CD4-positive, alpha-beta T cell (primary cell): ENCODE data around the gene MGAT5. TPM values are rescaled to one million over a fixed set of nuclear protein-coding genes. Genes with fewer than 3 reads are reported as not detected.

Experiments
- ATAC-seq: fragments of 200-7000 bp; cut with Tn5 transposase; one replicate; pipeline ENCODE4 v1.10.0; 2022; ENCODE audit warnings: mild to moderate bottlenecking; ENCODE audit not compliant: poor library complexity
- CTCF ChIA-PET: fragments of 350-600 bp; sonication (Branson Sonifier 250); formaldehyde crosslinking; loops from one replicate; lab custom pipeline; 2021; ENCODE audit warnings: antibody characterized with exemption, inconsistent platforms; lab: Charles Lee
- POLR2A ChIA-PET: fragments of 350-600 bp; sonication (Branson Sonifier 250); formaldehyde crosslinking; loops from one replicate; lab custom pipeline; 2021; ENCODE audit warnings: antibody characterized with exemption, inconsistent platforms; lab: Charles Lee
- DNase-seq, 14 experiments: peaks; one replicate each; pipeline ENCODE4 v3.0.0-alpha.2; 2013 to 2020; ENCODE audit warnings: mixed read lengths in 2 of 14
- H3K27ac ChIP-seq, 2 donors: one replicate each; pipeline versions ENCODE4 v1.5.1 to v1.7.0; 2013; ENCODE audit warnings: low read length in 2 of 2, low read depth in 1 of 2, mild to moderate bottlenecking in 1 of 2
- H3K27me3 ChIP-seq, 2 experiments: 1 replicate in 1 of 2; 2 replicates in 1 of 2; pipeline versions ENCODE4 v1.6.1 to v1.7.0; 2013; ENCODE audit warnings: low read length in 2 of 2, control low read depth in 1 of 2, mild to moderate bottlenecking in 1 of 2, moderate library complexity in 1 of 2; ENCODE audit not compliant: insufficient read depth in 2 of 2, control insufficient read depth in 1 of 2
- H3K36me3 ChIP-seq: one replicate; pipeline ENCODE4 v1.6.1; 2013; ENCODE audit warnings: low read length, control low read depth; ENCODE audit not compliant: insufficient read depth
- H3K4me1 ChIP-seq: one replicate; pipeline ENCODE4 v1.6.1; 2013; ENCODE audit warnings: low read length, control low read depth; ENCODE audit not compliant: insufficient read depth
- H3K4me3 ChIP-seq: one replicate; pipeline ENCODE4 v1.5.1; 2013; ENCODE audit warnings: mild to moderate bottlenecking, low read length, moderate library complexity
- H3K9me3 ChIP-seq, 2 experiments: 1 replicate in 1 of 2; 2 replicates in 1 of 2; pipeline versions ENCODE4 v1.6.1 to v1.7.0; 2013; ENCODE audit warnings: low read length in 2 of 2, mild to moderate bottlenecking in 2 of 2, control low read depth in 1 of 2, moderate library complexity in 1 of 2; ENCODE audit not compliant: control insufficient read depth in 1 of 2, insufficient read depth in 1 of 2
- H3K27ac Mint-ChIP-seq: one replicate; pipeline ENCODE4 v1.8.0; 2020; ENCODE audit warnings: mixed read lengths
- H3K27me3 Mint-ChIP-seq: one replicate; pipeline ENCODE4 v1.8.0; 2021; ENCODE audit warnings: mixed read lengths
- H3K36me3 Mint-ChIP-seq: one replicate; pipeline ENCODE4 v1.8.0; 2021; ENCODE audit warnings: low read depth, mixed read lengths
- H3K4me1 Mint-ChIP-seq: one replicate; pipeline ENCODE4 v1.8.0; 2021; ENCODE audit warnings: low read depth, mixed read lengths
- H3K4me3 Mint-ChIP-seq: one replicate; pipeline ENCODE4 v1.8.0; 2020; ENCODE audit warnings: mild to moderate bottlenecking, mixed read lengths
- H3K9me3 Mint-ChIP-seq: one replicate; pipeline ENCODE4 v1.8.0; 2020; ENCODE audit warnings: mixed read lengths
- intact Hi-C, 2 experiments: fragments of 100-400 bp; cut with DNase I in 1 of 2; cut with micrococcal nuclease in 1 of 2; formaldehyde crosslinking; loops; one replicate each; pipeline versions ENCODE4 v1.15.1 to v1.9.0; 2023 to 2025; cut with DNase I, micrococcal nuclease
- total RNA-seq, 174 experiments: library from RNA in 2 of 174; stranded (reverse) in 2 of 174; gene quantifications; one replicate each; pipeline ENCODE4 v1.2.3 and lab custom pipeline; 2021 to 2026
- TF ChIP-seq, protein P1 (sequence below): fragments of 200-600 bp; IDR thresholded peaks from one replicate; pipeline ENCODE4 v1.8.0; 2022; ENCODE audit warnings: antibody characterized with exemption, mild to moderate bottlenecking

MGAT5 gene
- total RNA-seq, 2 experiments from 2014 or later, result 77.5 to 77.8 TPM

DNA sequence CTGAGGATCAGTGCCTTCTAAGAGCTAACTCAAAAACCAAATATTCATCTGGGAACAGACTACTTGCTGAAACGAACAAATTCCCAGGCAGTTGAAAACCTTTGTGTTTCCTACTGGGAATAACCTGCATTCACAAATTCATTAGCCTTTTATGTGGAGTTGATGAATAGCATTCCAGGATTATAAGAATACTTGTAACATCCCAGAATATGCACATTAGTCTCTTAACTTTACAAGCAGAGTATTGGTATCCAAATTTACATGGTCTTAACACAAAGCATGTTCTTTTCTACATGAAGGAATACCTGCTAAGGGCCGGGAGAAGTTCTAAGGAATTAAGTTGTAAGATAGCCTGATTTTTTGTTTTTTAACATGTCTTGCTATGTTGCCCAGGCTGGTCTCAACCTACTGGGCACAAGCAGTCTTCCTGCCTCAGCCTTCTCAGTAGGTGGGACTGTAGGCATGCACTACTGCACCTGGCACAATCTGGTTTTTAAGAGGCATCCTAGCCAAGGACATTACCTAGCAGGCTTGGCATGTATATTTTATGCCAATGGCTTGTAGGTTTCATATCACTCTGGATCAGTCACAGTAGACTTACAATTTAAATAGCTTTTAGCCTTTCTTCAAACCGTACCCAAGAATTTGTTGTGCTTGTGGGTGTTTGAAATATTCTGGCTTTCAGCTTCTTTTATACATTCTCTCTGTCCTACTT lies 50.7 kb downstream of the MGAT5 start:
- intact Hi-C loops, result no loop called here
- H3K27ac Mint-ChIP-seq, result peak overlapping the region; percentile 78
- ChIA-PET CTCF (interaction anchor here (0.7 kb wide), 1 partner anchor 59 kb away, joined by 3 read pairs; no protein-coding TSS in a partner anchor), POLR2A (interaction anchor here (0.9 to 1.3 kb wide), 2 partner anchors 9 to 11 kb away, joined by 3 to 4 read pairs; no protein-coding TSS in a partner anchor)
- no peaks in the 10 kb centered on the region for H3K27me3 ChIP-seq
- no peaks in the 10 kb centered on the region for H3K27me3 Mint-ChIP-seq
- no peak overlapping the region for H3K4me3 Mint-ChIP-seq
- TF ChIP-seq, protein P1, sequence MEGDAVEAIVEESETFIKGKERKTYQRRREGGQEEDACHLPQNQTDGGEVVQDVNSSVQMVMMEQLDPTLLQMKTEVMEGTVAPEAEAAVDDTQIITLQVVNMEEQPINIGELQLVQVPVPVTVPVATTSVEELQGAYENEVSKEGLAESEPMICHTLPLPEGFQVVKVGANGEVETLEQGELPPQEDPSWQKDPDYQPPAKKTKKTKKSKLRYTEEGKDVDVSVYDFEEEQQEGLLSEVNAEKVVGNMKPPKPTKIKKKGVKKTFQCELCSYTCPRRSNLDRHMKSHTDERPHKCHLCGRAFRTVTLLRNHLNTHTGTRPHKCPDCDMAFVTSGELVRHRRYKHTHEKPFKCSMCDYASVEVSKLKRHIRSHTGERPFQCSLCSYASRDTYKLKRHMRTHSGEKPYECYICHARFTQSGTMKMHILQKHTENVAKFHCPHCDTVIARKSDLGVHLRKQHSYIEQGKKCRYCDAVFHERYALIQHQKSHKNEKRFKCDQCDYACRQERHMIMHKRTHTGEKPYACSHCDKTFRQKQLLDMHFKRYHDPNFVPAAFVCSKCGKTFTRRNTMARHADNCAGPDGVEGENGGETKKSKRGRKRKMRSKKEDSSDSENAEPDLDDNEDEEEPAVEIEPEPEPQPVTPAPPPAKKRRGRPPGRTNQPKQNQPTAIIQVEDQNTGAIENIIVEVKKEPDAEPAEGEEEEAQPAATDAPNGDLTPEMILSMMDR, result no peak
- no peak overlapping the region for H3K4me3 ChIP-seq
- DNase-seq (no peak), ATAC-seq (peak; percentile 41)
- peak overlapping the region in 1 of 2 donors; percentile 42 for H3K27ac ChIP-seq
- H3K4me1 Mint-ChIP-seq, result peaks cover 94% of the 10 kb centered on the region
- H3K36me3 ChIP-seq, result peaks cover 2% of the 10 kb centered on the region
- peaks cover 18% of the 10 kb centered on the region for H3K36me3 Mint-ChIP-seq
- peaks cover 11% of the 10 kb centered on the region for H3K4me1 ChIP-seq
- H3K9me3 ChIP-seq, result no peaks in the 10 kb centered on the region
- H3K9me3 Mint-ChIP-seq, result no peaks in the 10 kb centered on the region

DNA sequence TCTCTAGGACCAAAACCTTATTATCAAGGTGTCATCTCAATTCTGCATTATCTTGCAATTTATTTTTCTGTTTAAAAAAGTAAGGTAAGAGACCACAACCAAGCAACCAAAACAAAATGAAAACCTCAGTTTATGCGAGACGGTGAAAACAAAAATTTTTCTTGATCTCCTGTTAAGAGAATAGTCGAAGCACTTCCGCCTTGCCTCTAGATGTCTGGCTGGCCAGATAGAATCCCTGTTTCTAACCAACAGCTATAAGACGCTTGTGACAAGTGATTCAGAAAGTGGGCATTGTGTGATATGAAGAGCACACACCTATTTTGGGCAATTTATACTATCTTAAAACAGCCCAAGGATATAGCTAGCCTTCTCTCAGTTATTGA lies 51.2 kb downstream of the MGAT5 start:
- no peaks in the 10 kb centered on the region for H3K9me3 ChIP-seq
- DNase-seq (peak in 3 of 14 experiments; percentile 41 to 44 (median 41)), ATAC-seq (peak; percentile 76)
- Mint-ChIP-seq H3K4me1 (peaks cover 94% of the 10 kb centered on the region), H3K9me3 (no peaks in the 10 kb centered on the region), H3K4me3 (peak overlapping the region; percentile 61), H3K36me3 (peaks cover 20% of the 10 kb centered on the region), H3K27me3 (no peaks in the 10 kb centered on the region), H3K27ac (peak overlapping the region; percentile 78)
- POLR2A ChIA-PET, result interaction anchor here (0.9 to 1.3 kb wide), 2 partner anchors 9 to 12 kb away, joined by 3 to 4 read pairs; no protein-coding TSS in a partner anchor
- peaks cover 11% of the 10 kb centered on the region for H3K4me1 ChIP-seq
- CTCF ChIA-PET, result no interaction called here
- no peak overlapping the region for H3K4me3 ChIP-seq
- TF ChIP-seq, protein P1, result no peak
- peak overlapping the region in 1 of 2 donors; percentile 42 for H3K27ac ChIP-seq
- no peaks in the 10 kb centered on the region for H3K27me3 ChIP-seq
- intact Hi-C loops, result no loop called here
- no peaks in the 10 kb centered on the region for H3K36me3 ChIP-seq

DNA sequence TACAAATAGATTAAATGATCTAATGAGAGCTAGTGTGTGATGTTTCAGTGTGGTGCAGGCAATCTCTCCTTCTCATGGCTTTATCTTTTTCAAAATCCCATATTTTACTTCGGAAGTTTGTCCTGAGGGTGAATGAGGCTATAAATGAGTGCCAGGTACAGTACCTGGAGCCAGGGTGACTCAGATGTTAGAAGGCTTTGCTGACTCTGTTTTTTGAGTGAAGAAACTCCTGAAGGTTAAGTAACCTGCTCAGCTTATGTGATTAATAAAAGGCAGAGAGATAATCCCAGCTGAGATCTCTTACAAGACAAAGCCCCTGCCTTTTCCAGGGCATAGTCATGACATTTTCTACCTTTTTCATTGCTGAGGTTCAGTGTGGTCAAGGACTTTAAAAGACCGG lies 52.6 kb downstream of the MGAT5 start:
- POLR2A ChIA-PET, result interaction anchor here (0.7 kb wide), 1 partner anchor 74 kb away, joined by 3 read pairs; no protein-coding TSS in a partner anchor

More for the DNA sequence above, 52.6 kb downstream of the MGAT5 start:
- Histone ChIP-seq H3K4me3 (no peak overlapping the region), H3K9me3 (no peaks in the 10 kb centered on the region), H3K36me3 (no peaks in the 10 kb centered on the region), H3K4me1 (peaks cover 15% of the 10 kb centered on the region), H3K27ac (no peak overlapping the region), H3K27me3 (no peaks in the 10 kb centered on the region)
- TF ChIP-seq, protein P1, result no peak
- DNase-seq (no peak), ATAC-seq (no peak)
- no peak overlapping the region for H3K27ac Mint-ChIP-seq
- H3K27me3 Mint-ChIP-seq, result no peaks in the 10 kb centered on the region
- H3K4me1 Mint-ChIP-seq, result peaks cover 92% of the 10 kb centered on the region
- CTCF ChIA-PET, result no interaction called here
- no peak overlapping the region for H3K4me3 Mint-ChIP-seq
- no peaks in the 10 kb centered on the region for H3K9me3 Mint-ChIP-seq
- H3K36me3 Mint-ChIP-seq, result peaks cover 26% of the 10 kb centered on the region
- intact Hi-C loops, result no loop called here
